Measurements from ENCODE around the gene WDTC1. TPM values are rescaled to one million over a fixed set of nuclear protein-coding genes. Genes with fewer than 3 reads are reported as not detected.

Gene WDTC1
- total RNA-seq, 1 experiment from 2014 or later, result 20.1 TPM

DNA sequence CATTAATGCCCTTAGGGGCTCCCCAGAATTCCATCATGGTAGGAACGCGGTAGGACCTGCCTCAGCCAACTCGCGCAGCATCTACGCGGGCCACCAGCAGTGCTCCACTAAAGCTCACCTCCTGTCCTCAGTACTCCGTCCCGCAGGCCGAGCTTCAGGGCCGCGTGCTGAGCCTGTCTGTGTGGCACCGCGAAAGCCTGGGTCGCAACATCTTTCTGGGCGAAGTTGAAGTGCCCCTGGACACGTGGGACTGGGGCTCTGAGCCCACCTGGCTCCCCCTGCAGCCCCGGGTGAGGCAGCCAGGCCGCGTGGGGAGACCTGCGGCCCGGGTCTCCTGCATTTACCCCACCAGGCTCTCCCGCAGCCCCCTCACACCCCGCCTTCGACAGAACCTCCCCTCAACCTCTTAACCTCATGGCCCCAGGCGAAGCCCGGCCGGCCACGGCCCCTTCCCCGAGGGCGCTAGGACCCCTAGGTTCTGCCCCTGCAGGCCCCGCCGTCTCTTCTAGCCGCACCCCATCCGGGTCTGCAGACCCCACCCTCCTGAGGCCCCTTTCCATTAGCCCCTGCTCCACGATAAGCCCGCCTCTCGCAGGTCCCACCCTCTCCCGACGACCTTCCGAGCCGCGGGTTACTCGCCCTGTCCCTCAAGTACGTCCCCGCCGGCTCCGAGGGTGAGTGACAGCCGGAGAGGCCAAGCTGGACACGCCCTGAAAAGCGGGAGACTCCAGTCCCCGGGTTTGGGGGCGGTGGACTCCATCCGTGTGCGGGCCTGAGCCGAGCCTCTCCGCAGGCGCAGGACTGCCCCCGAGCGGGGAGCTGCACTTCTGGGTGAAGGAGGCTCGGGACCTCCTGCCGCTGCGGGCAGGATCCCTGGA is 116.5 kb downstream of the WDTC1 start:
- peaks cover 18% of the 10 kb centered on the region for H3K4me1 Mint-ChIP-seq
- H3K27me3 Mint-ChIP-seq (ENCODE audit: low read depth), result peaks cover 12% of the 10 kb centered on the region
- H3K27ac Mint-ChIP-seq, result no peak overlapping the region
- ChIA-PET CTCF (interaction anchor here (0.6 to 11.0 kb wide), 29 partner anchors 9 to 321 kb away, joined by 3 to 258 read pairs (median 4); partner anchors contain the start of genes CD164L2, IFI6, MAP3K6 and SYTL1), POLR2A (interaction anchor here (0.6 to 3.1 kb wide), 8 partner anchors 9 to 176 kb away, joined by 3 to 29 read pairs (median 7); partner anchors contain the start of genes CD164L2, MAP3K6 and SYTL1)
- H3K9me3 Mint-ChIP-seq, result no peaks in the 10 kb centered on the region
- peak; percentile 98 for DNase-seq (ENCODE audit: low spot score)
- H3K36me3 Mint-ChIP-seq, result peaks cover 8% of the 10 kb centered on the region; the same call in 1 of the 2 replicates
- peak; percentile 84 for ATAC-seq
- peak overlapping the region; percentile 75 for H3K4me3 Mint-ChIP-seq
- TF ChIP-seq GTF2I (CRISPR knock-in tag; conservative IDR thresholded peaks at IDR 0.05) (no peak), SP1 (CRISPR knock-in tag; conservative IDR thresholded peaks at IDR 0.05) (peak; percentile 85), OVOL2 (CRISPR knock-in tag; IDR thresholded peaks at IDR 0.05; ENCODE audit: borderline replicate concordance) (no peak), JAZF1 (CRISPR knock-in tag; IDR thresholded peaks at IDR 0.05) (no peak), GRHL2 (CRISPR knock-in tag; IDR thresholded peaks at IDR 0.05; ENCODE audit: insufficient replicate concordance, severe bottlenecking) (no peak), ELF4 (CRISPR knock-in tag; IDR thresholded peaks at IDR 0.05; ENCODE audit: low read depth) (no peak), FOXP1 (CRISPR knock-in tag; IDR thresholded peaks at IDR 0.05; ENCODE audit: borderline replicate concordance) (peak; percentile 84), PRRX2 (CRISPR knock-in tag; IDR thresholded peaks at IDR 0.05) (0 out of 2 replicates have a peak, but pooled peaks have one; percentile 51), NR2C2 (CRISPR knock-in tag; IDR thresholded peaks at IDR 0.05) (peak; percentile 74; the same call in 1 of the 2 replicates), ZNF396 (CRISPR knock-in tag; IDR thresholded peaks at IDR 0.05; ENCODE audit: borderline replicate concordance) (no peak), EMX1 (CRISPR knock-in tag; IDR thresholded peaks at IDR 0.05) (no peak; the same call in 1 of the 2 replicates)
- TF ChIP-seq, protein P1, sequence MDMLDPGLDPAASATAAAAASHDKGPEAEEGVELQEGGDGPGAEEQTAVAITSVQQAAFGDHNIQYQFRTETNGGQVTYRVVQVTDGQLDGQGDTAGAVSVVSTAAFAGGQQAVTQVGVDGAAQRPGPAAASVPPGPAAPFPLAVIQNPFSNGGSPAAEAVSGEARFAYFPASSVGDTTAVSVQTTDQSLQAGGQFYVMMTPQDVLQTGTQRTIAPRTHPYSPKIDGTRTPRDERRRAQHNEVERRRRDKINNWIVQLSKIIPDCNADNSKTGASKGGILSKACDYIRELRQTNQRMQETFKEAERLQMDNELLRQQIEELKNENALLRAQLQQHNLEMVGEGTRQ (CRISPR knock-in tag; IDR thresholded peaks at IDR 0.05), result no peak; the same call in 1 of the 2 replicates
- TF ChIP-seq, protein P2, sequence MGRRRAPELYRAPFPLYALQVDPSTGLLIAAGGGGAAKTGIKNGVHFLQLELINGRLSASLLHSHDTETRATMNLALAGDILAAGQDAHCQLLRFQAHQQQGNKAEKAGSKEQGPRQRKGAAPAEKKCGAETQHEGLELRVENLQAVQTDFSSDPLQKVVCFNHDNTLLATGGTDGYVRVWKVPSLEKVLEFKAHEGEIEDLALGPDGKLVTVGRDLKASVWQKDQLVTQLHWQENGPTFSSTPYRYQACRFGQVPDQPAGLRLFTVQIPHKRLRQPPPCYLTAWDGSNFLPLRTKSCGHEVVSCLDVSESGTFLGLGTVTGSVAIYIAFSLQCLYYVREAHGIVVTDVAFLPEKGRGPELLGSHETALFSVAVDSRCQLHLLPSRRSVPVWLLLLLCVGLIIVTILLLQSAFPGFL (CRISPR knock-in tag; IDR thresholded peaks at IDR 0.05; ENCODE audit: borderline replicate concordance), result no peak; the same call in 1 of the 2 replicates
- TF ChIP-seq, protein P3, sequence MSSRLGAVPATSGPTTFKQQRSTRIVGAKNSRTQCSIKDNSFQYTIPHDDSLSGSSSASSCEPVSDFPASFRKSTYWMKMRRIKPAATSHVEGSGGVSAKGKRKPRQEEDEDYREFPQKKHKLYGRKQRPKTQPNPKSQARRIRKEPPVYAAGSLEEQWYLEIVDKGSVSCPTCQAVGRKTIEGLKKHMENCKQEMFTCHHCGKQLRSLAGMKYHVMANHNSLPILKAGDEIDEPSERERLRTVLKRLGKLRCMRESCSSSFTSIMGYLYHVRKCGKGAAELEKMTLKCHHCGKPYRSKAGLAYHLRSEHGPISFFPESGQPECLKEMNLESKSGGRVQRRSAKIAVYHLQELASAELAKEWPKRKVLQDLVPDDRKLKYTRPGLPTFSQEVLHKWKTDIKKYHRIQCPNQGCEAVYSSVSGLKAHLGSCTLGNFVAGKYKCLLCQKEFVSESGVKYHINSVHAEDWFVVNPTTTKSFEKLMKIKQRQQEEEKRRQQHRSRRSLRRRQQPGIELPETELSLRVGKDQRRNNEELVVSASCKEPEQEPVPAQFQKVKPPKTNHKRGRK (CRISPR knock-in tag; IDR thresholded peaks at IDR 0.05; ENCODE audit: borderline replicate concordance), result no peak
- TF ChIP-seq, protein P4, sequence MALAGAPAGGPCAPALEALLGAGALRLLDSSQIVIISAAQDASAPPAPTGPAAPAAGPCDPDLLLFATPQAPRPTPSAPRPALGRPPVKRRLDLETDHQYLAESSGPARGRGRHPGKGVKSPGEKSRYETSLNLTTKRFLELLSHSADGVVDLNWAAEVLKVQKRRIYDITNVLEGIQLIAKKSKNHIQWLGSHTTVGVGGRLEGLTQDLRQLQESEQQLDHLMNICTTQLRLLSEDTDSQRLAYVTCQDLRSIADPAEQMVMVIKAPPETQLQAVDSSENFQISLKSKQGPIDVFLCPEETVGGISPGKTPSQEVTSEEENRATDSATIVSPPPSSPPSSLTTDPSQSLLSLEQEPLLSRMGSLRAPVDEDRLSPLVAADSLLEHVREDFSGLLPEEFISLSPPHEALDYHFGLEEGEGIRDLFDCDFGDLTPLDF (CRISPR knock-in tag; IDR thresholded peaks at IDR 0.05), result peak; percentile 89
- TF ChIP-seq, protein P5, sequence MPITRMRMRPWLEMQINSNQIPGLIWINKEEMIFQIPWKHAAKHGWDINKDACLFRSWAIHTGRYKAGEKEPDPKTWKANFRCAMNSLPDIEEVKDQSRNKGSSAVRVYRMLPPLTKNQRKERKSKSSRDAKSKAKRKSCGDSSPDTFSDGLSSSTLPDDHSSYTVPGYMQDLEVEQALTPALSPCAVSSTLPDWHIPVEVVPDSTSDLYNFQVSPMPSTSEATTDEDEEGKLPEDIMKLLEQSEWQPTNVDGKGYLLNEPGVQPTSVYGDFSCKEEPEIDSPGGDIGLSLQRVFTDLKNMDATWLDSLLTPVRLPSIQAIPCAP (CRISPR knock-in tag; IDR thresholded peaks at IDR 0.05), result peak; percentile 76
- TF ChIP-seq, protein P6, sequence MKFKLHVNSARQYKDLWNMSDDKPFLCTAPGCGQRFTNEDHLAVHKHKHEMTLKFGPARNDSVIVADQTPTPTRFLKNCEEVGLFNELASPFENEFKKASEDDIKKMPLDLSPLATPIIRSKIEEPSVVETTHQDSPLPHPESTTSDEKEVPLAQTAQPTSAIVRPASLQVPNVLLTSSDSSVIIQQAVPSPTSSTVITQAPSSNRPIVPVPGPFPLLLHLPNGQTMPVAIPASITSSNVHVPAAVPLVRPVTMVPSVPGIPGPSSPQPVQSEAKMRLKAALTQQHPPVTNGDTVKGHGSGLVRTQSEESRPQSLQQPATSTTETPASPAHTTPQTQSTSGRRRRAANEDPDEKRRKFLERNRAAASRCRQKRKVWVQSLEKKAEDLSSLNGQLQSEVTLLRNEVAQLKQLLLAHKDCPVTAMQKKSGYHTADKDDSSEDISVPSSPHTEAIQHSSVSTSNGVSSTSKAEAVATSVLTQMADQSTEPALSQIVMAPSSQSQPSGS (CRISPR knock-in tag; IDR thresholded peaks at IDR 0.05; ENCODE audit: borderline replicate concordance, low read depth), result no peak
- TF ChIP-seq, protein P7, sequence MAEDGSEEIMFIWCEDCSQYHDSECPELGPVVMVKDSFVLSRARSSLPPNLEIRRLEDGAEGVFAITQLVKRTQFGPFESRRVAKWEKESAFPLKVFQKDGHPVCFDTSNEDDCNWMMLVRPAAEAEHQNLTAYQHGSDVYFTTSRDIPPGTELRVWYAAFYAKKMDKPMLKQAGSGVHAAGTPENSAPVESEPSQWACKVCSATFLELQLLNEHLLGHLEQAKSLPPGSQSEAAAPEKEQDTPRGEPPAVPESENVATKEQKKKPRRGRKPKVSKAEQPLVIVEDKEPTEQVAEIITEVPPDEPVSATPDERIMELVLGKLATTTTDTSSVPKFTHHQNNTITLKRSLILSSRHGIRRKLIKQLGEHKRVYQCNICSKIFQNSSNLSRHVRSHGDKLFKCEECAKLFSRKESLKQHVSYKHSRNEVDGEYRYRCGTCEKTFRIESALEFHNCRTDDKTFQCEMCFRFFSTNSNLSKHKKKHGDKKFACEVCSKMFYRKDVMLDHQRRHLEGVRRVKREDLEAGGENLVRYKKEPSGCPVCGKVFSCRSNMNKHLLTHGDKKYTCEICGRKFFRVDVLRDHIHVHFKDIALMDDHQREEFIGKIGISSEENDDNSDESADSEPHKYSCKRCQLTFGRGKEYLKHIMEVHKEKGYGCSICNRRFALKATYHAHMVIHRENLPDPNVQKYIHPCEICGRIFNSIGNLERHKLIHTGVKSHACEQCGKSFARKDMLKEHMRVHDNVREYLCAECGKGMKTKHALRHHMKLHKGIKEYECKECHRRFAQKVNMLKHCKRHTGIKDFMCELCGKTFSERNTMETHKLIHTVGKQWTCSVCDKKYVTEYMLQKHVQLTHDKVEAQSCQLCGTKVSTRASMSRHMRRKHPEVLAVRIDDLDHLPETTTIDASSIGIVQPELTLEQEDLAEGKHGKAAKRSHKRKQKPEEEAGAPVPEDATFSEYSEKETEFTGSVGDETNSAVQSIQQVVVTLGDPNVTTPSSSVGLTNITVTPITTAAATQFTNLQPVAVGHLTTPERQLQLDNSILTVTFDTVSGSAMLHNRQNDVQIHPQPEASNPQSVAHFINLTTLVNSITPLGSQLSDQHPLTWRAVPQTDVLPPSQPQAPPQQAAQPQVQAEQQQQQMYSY (CRISPR knock-in tag; IDR thresholded peaks at IDR 0.05), result peak; percentile 84
- TF ChIP-seq, protein P8, sequence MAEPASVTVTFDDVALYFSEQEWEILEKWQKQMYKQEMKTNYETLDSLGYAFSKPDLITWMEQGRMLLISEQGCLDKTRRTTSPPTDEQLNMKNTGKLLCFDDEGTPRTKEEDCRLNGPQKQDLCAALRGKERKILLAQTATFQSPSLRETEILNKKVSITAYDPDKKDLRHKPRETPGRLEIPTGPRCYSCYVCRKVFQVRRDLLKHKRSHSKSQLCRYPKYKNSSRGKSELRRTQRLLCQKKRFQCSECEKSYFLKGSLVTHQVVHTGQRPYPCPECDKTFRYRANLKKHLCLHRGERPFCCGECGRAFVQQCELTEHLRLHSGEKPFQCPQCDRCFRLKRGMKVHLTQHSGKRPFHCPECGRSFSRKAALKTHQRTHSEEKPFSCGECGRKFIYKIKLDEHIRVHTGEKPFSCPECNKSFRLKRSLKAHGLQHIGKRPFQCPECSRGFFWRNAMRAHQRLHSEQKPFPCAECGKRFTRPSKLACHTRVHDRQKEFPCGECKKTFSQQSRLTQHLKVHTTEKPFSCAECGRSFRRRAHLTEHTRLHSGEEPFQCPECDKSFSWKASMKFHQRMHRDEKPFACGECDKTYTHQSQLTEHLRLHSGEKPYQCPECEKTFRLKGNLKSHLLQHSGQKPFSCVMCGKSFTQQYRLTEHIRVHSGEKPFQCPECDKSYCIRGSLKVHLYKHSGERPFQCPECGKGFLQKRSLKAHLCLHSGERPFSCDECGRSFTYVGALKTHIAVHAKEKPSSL (CRISPR knock-in tag; conservative IDR thresholded peaks at IDR 0.05), result no peak
- TF ChIP-seq, protein P9, sequence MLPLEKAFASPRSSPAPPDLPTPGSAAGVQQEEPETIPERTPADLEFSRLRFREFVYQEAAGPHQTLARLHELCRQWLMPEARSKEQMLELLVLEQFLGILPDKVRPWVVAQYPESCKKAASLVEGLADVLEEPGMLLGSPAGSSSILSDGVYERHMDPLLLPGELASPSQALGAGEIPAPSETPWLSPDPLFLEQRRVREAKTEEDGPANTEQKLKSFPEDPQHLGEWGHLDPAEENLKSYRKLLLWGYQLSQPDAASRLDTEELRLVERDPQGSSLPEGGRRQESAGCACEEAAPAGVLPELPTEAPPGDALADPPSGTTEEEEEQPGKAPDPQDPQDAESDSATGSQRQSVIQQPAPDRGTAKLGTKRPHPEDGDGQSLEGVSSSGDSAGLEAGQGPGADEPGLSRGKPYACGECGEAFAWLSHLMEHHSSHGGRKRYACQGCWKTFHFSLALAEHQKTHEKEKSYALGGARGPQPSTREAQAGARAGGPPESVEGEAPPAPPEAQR (CRISPR knock-in tag; IDR thresholded peaks at IDR 0.05), result no peak
